ENCODE results near the gene CATSPER3.
A peak's percentile ranks its signal among the peaks of the same experiment; 100 is the strongest.

CATSPER3 gene

DNA sequence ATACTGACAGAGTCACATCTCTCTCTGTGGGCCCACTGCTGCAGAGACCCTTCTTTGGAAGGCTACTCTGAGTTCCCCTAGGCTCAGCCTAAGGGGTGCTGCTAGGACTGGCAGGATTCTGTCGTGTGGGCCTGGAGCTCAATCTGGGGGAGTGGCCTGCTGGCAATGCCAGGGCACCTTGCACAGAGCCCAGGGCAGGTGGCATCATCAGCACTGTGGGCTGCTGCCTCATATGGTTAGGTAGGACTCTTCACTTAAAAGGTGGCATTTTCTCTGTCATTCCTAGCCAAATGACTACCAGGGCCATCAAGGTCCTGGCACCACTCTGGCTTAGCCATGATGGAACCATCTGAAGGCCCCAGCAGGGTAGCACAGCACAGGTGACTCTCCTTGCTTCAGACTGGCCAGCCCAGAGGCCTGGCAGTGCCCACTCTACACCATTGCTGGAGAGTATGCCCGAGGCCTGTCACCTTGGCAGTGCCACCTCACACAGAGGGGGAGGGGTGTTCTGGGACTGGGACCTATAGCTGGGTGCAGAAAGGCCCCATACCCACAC is 44.4 kb downstream of the CATSPER3 start:
- H3K27ac ChIP-seq: no peak overlapping the region
- TF ChIP-seq, protein P1, sequence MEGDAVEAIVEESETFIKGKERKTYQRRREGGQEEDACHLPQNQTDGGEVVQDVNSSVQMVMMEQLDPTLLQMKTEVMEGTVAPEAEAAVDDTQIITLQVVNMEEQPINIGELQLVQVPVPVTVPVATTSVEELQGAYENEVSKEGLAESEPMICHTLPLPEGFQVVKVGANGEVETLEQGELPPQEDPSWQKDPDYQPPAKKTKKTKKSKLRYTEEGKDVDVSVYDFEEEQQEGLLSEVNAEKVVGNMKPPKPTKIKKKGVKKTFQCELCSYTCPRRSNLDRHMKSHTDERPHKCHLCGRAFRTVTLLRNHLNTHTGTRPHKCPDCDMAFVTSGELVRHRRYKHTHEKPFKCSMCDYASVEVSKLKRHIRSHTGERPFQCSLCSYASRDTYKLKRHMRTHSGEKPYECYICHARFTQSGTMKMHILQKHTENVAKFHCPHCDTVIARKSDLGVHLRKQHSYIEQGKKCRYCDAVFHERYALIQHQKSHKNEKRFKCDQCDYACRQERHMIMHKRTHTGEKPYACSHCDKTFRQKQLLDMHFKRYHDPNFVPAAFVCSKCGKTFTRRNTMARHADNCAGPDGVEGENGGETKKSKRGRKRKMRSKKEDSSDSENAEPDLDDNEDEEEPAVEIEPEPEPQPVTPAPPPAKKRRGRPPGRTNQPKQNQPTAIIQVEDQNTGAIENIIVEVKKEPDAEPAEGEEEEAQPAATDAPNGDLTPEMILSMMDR (conservative IDR thresholded peaks at IDR 0.05): no peak

DNA sequence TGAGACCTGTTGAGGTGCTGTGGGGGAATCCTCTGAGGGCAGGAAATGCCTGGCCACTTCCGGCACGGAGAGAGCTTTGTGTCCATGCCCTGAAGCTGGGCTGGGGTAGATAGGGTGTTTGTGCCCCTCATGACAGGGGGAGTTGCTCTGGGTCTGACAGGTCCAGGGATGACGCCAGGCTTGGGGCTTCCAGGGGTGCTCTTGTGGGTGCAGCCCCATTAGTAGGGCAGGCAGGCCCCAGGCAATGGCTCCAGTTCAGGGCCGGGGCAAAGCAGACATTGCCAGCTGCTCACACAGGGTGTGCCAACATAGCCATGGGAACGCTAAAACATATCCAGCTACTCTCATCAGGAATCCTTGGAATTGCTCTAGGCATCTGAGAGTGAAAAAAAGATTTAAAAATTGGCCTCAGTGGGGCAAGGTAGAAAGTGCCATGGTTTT is 45.3 kb downstream of the CATSPER3 start:
- peak overlapping the region; percentile 75; the same call in 1 of the 2 replicates for H3K27ac ChIP-seq
- TF ChIP-seq, protein P1 (conservative IDR thresholded peaks at IDR 0.05): no peak

DNA sequence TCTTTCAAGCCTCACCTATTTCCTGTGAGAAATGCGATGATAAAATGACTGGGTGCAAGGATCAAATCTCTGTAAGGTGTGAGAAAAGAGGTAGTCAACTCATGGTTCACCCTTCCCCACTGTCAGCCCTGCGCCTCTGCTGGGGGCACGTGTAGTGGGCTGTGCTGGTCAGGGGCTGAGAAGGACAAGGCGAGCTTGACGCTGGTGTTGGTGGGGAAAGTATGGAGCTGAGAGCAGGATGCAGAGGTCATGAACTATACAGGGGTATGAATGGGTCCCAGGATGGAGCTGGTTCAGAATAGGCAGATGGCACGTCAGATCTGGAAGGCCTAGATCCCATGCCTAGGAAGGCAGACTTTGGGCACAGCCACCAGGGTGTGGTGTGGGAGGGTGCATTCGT is 45.7 kb downstream of the CATSPER3 start:
- peak overlapping the region; percentile 75 for H3K27ac ChIP-seq
- TF ChIP-seq, protein P1 (conservative IDR thresholded peaks at IDR 0.05): no peak

DNA sequence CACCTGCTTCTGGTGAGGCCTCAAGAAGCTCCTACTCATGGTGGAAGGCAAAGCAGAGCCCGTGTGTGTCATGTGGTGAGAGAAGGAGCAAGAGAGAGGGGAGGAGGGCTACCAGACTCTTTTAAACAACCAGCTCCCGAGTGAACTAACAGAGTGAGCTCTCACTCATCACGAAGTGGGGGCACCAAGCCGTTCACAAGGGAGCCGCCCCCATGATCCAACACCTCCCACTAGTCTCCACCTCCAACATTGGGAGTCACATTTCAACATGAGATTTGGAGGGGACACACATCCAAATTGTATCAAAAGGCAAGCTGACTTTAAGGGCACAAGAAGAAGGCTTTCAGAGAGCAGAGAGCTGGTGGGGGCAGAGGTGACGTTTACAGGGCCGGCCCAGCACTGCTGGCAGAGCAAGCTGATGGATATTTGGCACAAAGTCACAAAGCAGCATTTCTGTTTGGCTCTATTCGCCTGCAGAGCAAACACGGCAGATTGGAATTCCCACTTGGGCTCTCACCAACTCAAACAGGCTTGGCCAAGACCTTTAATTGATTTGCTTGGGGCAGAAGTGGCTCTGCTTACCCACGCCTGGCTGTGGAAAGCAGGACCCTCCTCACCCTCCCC is 46.4 kb downstream of the CATSPER3 start:
- peak overlapping the region; percentile 75 for H3K27ac ChIP-seq
- TF ChIP-seq, protein P1 (conservative IDR thresholded peaks at IDR 0.05): no peak

DNA sequence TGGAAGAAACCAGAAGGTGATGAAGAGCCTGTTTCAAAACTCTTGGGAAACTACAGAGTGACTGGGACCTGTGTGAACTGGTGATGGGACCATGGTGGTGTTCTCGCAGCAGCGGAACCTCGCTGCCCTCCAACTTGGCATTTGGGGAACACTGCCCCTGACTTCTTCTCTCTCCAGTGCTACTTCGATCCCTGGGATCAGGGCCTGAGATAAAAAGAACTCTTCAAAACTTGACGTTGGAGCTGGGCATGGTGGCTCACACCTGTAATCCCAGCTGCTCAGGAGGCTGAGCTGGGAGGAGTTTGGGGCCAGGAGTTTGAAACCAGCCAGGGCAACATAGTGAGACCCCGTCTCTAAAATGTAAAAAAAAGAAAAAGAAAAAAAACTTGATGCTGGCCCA is 48.2 kb downstream of the CATSPER3 start:
- TF ChIP-seq, protein P1 (conservative IDR thresholded peaks at IDR 0.05): no peak
- no peak overlapping the region for H3K27ac ChIP-seq

DNA sequence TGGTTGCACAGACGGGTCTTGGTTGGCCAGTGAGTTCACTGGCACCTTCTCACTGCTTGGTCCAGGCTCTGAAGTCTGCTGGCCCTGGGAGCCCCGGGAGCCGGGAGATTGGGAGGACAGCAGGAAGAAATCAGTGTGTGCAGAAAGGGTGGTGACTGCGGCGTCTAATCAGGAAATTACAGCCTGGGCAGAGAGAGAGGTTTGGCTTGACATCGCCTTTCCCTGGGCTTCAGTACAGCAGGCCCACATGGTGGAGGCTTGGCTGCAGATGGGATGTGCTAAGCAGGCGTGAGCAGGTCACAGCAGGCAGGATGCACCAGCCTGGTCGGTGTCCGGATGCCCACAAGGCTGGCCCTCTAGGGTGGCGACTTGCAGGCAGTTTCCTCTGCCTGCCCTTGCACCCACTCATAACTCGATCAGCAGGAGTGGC is 49.2 kb downstream of the CATSPER3 start:
- TF ChIP-seq, protein P1 (conservative IDR thresholded peaks at IDR 0.05): no peak

DNA sequence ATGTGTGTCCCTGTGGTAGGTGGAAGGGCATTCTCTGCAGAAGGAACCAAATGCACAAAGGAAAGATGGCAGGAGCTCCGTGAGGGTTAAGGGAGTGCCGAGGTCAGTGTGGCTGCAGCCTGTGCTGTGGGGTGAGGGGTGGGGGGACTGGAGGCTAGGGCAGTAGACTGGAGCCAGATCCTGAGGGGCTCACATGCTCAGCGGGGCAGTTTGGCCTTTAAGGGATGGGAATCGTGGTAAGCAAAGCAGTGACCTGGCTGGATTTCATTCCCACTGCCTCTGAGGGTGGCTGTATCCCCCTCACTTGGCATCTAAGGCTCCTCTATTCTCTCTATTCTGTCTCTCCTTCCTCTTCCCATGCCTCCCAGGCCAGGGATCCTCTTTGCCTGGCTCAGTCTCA is 50.8 kb downstream of the CATSPER3 start:
- TF ChIP-seq, protein P1 (conservative IDR thresholded peaks at IDR 0.05): no peak
- H3K27ac ChIP-seq: no peak overlapping the region

More for the DNA sequence above, 49.2 kb downstream of the CATSPER3 start:
- H3K27ac ChIP-seq: no peak overlapping the region
